GM18868 (cell line): ENCODE results near the gene NID1.
A peak's percentile ranks its signal among the peaks of the same experiment; 100 is the strongest.

ENCODE experiments used
- ATAC-seq: cut with Tn5 transposase; IDR thresholded peaks from one replicate; pipeline ENCODE4 v1.9.1; 2021; ENCODE audit warnings: mild to moderate bottlenecking, moderate library complexity; ENCODE audit not compliant: unreplicated experiment

Gene NID1

DNA sequence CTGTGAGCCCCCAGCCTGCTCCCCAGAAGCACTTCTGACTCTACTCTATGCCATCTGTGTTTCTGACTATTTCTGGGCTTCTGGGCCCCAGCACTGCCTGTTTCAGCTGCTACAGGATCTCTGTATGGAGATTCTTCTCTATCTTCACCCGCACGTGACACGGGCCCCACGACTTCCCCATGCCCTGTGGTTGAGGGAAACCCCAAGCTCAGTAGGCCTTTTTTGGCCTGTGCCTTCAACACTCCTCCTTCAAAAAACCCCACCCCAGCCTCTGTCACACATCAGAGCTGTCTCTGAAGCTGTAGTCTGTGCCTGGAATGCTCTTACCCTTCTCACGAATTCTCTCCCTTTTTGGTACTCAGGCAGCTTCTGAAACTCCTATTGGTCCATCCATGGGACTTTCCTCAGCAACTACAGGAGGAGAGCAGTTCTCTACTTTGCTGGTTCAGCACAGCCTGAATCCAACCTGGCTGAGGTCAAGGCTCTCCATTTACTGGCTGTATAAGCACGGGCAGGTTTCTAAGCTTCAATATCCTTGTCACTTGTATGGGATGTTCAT lies 2.0 kb upstream of the NID1 start:
- peak; percentile 88 for ATAC-seq

DNA sequence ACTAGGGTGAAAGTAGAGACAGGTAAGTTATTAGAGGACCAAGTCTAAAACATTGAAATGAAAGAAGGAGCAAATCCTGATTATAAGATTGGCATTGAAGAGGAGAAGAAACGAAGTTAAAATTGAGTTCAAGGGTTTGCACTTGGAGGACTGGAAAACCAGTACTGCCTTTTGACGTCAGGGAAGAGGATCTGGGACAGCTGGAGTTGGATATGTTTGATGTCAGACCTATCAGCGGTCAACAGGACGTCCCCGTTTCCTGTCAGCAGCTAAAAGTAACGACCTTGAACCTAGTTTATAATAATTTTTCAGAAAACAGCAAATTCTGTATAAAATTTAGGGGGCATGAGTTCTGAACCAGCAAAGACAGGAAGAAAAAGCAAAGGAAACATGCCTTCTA lies 1.2 kb upstream of the NID1 start:
- no peak for ATAC-seq

DNA sequence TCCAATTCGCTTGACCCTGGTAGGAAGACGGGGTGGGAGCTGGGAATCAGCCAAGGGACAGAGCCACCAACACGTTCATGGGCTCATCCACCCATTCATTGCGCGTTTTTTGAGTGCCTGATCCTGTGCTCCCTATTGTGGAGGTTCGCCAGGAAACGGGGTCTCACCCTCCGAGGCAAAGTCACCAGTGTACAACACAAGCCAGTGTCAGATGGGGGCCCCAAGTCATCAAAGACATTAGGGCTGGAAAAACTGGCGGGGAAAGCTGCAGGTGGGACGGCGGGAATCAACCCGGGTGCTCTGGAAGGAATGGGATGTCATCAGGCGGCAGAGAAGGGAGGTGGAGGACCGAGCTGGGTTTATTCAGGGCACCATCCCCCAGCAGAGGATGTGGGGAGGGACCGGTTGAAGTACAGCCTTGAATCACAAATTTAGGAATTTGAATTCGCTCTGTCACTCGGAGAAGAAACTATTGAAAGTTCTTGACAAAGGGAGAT lies 667 bp upstream of the NID1 start:
- no peak for ATAC-seq

DNA sequence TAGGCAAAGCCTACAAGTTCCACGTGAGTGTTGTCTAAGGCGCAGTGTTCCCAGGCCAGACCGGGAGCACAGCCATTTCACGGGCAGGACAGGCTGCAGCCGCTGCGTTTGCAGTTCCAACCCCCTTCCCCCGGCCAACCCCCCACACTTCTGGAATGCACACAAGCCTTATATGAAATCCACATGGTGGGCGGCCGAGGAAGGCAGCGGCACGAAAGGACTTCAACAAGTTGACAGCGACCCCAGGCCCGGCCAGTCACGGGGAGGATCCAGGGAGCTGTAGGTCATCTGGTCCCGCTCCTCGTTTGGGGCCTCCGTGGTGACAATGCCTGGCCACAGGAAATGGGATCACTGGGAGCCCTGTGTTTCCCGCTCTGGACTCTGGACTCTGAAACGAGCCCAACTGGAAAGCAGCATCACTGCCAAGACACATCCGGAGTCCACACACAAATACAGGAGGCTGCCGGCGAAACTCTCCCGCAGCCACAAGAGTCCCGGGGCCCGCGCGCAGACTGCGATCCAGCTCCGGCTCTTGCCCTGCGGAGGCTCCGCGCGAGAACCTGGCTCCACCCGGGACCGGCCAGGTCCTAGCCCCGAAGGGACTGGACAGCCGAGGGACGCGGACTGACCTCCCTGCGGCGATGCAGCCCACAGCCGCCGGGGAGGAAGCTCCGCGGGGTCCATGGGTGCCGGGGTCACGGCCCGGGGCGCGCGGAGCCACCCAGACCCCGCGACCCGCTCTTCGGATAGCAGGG lies 794 bp downstream of the NID1 start:
- ATAC-seq, result peak; percentile 5

DNA sequence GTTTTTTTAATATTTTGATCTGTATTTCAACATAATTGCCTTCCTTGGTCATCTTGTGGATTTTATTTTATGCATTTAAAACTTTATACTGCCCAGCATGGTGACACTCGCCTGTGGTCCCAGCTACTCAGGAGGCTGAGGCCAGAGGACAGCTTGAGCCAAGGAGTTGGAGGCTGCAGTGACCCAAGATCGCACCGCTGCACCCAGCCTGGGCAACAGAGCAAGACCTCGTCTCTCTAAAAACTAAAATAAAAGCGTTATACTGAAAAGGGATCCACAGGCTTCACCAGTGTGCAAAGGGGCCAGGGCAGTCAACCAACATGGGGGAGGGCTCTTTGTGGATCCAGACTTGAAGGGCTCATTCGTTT lies 1.4 kb downstream of the NID1 start:
- no peak for ATAC-seq

DNA sequence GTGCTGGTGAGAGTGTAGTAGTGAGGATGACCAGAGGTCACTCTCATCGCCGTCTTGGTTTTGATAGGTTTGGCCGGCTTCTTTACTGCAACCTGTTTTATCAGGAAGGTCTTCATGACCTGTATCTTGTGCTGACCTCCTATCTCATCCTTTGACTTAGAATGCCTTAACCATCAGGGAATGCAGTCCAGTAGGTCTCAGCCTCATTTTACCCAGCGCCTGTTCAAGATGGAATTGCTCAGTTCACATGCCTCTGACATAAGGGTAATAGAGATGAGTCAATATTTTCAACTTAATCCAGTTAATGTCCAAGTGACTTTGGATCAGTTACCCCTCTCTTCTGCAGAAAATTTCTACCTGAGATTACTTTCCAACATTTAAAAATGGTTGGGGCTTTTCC lies 4.6 kb downstream of the NID1 start:
- ATAC-seq, result no peak

DNA sequence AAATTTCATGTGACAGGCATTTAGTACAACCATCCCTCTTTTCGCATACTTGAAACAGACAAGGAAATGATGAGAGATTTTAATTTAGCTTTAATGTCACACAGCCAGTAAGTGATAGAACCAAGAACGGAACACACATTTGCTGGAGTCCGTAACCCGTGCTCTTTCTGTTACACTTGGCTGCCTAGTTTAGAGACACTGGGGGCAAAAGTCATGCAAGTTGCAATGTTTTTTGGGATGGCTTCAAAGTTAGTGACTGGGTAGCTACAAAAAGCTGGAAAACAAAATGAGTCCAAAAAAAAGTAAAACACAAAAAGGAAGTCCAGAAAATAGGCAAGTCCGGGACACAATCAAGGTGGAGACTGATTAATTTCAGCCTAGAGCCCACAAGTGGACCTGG lies 5.9 kb downstream of the NID1 start:
- no peak for ATAC-seq

DNA sequence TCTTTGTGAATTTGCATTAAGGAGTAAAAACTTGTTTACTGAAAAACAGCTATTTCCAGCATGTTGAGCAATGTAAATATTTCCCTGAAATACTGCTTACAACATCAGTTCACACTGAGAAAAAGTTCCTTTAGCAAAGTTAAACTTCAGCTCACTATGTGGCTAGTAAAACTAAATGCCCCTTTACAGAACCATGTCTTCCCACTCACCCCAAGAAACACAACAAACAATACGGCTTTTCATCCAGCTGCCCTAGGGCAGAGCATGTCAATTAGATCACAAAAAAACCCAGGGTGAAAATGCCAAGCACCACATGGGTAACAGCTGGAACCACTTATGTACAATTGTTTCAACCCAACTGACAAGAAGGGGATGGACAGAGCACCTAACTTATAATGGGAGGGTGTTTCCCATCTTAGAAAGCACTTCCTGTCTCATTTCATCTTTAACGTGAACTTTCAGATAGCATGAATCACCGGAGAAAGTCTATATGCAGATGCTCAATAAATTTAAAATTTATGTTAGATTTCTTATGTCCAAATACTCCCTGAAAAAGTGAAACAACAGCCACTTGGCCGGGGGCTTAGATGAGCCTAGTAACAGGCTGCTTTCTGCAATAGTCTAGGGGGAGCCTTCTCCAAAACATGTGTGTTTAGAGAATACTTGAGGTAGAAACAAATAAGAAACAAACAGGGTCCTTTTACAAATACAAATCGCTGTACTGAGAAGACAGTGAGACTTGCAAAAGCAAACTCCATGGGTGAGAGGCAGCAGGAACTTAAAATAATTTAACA lies 6.6 kb downstream of the NID1 start:
- ATAC-seq, result peak; percentile 95

DNA sequence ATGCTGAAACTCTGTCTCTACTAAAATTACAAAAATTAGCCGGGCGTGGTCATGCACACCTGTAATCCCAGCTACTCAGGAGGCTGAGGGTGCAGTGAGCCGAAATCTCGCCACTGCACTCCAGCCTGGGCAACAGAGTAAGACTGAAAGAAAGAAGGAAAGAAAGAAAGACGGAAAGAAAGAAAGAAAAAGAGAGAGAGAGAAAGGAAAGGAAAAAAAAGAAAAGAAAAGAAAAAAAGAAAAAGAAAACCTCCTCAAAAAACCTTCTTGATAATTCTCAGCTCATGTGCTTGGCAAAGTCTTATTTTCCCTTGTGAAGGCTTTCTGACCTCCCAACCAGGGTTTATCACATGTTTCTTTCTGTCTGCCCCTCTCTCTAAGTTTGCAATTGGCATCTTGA lies 7.3 kb downstream of the NID1 start:
- no peak for ATAC-seq

DNA sequence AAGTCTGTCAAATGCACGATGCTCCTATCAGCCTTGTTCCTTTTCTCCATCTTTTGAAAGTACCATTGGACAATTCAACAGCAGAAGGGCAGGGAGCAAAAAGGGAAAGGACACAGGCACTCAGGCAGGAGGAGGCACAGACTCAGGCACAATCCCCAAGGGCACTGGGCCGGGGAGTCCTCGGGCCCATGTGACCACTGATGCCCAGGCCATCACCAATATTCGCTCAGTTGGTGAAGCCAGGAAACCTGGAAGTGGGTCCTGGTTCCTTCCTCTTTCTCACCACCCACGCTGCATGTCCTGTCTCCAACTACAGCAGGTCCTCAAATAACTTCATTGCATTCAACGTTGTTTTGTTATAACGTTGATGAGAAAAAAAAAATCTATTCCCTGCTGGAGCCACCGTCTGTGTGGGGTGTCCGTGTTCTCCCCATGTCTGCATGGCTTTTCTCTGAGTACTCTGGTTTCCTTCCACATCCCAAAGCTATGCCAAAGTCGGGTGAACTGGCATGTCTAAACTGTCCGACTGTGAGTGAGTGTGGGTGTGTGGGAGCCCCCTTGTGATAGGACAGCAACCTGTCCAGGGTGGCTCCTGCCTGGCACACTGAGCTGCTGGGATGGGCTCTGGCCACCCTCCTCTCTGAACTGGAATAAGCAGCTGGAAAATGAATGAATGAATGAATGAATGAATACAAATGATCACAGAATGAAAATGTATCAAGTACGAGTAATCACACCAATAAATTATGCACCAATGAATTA lies 12.5 kb downstream of the NID1 start:
- ATAC-seq, result no peak

DNA sequence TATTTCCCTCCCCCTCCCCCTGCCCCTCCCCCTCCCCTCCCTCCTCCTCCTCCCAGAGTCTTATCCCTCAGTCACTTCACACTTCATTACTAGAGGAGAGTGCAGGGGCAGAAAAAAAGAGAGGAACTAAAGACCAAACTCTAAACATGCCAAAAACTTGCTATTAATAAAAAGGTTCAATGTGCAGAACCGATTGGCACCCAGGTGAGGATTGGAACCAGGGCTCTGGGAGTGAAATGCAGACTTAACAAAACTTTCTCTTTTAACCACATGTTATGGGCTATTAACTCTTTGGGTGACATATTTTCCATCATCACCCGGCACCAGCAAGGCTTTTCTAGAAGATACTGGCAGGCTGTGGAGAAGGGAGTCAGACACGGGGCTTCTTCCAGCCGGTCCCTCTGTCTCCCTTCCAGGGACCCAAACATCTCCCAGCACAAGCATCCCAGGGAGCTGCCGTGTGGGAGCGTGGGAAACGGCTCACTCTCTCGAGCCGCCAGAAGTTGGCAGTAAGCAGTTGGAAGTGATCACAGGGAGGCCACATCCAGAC lies 13.6 kb downstream of the NID1 start:
- ATAC-seq, result peak; percentile 63

DNA sequence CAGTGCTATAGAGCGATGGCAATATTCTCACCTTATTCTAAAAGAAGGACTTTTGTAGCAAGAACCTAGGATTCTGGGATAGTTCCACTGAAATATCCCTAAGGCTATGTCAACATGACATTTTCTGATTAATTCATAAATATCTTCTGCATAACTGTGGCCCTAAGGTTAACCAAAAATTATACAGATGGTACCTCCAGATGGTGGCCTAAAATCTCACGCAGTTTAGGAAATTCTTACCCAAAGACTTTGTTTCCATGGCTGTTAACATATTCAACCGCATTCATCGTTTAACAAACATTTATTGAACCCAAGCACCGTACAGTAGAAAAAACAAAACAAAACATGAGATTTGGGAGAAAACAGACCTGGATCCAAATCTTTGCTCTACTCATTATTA lies 19.1 kb downstream of the NID1 start:
- ATAC-seq, result no peak

DNA sequence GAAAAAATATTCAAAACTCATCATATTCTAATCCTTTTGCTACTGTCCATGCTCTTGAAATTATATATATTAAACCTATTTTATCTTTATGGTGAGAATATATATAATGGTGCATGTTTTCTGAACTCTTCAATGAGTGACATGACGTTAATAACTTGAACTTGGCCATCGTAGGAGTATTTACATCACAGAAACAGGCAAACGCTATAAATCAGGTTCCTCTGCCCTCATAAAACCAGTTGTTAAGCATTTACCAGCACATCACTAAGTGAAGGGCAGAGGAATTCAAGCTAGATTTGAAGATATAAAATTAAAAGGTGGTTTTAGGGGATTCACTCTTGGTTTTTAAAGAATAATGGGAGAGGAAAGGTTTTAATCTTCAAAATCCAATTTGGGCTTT lies 20.5 kb downstream of the NID1 start:
- ATAC-seq, result no peak

DNA sequence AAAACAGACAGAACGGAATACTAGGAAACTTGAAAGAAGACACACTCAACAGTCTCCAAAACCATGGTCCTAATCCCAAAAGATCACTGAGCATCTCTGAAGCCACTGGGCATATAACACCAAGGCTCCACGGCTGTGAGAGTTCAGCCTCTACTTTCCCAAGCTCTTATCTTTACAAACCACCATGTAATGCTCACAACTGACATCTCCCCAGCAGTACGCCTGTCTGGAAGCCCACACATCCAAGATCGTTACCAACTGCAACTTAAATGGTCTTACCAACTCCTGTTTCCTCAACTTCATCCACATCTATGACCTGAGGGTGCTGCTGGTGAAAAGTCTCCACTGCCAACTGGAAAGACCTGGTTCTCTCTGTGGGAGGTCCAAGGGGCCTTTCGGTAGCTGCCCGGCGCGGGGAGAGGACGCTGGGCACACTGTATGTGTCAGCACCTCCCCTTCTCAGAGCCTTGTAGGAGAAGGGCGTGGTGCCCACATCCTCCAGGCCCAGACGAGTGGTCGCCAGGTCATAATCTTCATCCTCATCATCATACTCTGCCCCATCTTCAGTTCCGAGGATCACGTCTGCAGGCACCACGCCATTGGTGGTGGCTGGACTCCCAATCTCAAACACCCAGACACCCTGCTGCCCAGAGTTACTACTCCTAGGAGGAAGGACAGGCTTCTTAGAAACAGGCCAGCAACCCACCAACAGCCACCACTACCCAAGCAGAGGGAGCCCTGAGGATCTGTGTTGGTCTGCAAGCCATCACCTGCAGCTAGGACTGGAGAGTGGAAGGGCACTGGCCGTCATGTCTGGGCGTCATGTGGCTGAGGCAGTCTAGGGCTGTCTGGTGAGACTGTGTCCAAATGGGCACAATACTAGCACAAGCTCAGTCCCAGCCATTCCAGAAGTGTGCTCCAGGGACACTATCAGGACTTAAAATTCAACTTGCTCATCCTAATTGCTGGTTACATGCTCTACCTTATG lies 23.0 kb downstream of the NID1 start:
- ATAC-seq, result no peak

DNA sequence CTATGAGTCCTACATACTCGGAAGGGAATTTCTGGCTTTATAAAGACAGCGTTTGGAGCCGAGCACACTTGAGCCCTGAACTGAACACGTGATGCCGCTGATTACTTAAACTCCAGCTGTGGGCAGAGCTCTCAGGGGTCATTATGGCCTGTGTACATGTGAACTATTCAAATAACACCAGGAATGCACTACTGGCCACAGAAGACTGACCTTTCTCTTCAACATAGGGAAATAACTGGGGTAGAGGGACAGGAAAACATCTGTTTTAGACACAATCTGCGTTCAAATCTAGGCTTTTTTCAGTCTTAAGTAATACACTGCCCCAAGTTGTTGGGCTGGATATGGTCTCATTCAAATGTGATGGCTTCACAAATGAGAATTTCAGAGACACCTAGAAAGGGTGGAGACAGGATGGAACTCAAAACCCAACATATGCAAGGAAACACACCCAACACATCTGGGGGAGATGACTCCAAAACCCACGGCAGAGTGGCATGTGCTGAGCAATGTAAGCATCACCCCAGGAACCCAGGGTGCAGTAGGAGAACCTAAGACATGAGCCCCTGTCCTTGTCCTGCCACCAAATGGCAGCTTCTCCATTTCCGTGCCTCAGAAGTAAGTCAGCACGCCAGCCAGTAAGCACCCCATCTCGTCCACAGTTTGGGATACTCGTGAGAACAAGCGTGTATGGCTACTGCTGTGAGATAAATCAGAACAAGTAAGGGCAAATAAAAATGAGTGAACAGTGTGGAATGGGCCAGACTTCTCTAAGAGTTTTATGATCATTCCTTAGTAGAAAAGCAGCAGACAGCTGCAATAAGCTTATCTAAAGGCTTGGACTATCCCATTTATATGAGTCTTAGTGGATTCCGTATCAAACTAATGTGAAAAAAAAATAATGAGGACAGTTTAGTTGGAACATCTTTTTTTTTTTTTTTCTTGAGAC lies 24.9 kb downstream of the NID1 start:
- ATAC-seq, result no peak

DNA sequence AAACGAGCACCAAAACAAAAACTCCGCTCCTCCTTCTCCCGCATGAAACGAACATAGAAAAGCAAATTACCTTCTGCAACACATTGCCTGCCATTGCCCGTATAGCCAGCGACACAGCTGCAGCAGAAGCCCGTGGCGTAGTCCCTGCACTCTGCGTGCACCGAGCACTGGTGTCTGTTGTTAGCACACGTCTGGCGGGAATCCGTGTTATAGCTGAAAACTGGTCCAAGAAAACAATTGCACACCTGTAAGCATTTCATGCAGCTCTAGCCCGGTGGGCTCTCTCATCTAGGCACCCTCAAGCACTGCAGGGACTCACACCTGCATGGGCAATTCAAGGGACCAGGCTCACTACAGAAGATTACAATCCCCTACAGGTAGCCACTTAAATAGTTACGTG lies 26.9 kb downstream of the NID1 start:
- ATAC-seq, result no peak

DNA sequence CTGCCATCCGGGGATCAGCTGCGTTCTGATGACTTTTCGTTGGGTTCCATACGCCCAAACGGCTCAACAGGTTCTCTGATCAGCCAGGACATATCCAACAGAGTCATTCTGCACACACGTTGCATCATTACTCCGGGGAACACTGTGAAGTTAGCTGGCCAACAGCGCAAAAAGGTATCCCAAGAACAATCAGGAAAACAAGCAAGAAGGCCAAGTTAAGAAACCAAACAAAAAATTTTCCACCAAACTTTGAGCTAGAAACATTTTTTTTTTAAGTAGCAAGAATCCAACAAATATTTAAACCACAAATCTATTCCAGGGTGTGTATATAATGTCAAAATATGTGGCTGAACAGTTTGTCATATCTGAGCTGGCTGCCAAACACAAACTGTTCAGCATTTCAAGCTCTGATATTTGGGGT lies 29.2 kb downstream of the NID1 start:
- no peak for ATAC-seq

DNA sequence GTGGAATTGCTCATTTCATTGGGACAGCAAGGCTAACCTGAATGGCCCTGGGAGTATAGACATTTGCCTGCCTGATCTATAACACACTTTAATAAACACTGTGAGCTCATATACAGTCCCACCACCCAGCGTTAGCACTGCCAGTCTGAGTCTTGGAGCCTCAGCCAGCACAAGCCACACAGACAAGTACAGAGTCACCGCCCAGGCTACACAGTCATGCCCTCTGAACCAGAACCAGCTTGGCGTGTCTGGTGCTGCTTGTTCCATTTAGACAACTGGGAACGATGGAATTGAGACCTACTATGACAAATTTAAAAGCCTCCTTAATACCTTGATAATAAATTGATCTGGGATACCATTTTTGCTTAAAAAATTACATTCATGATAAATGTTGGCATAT lies 31.6 kb downstream of the NID1 start:
- no peak for ATAC-seq

DNA sequence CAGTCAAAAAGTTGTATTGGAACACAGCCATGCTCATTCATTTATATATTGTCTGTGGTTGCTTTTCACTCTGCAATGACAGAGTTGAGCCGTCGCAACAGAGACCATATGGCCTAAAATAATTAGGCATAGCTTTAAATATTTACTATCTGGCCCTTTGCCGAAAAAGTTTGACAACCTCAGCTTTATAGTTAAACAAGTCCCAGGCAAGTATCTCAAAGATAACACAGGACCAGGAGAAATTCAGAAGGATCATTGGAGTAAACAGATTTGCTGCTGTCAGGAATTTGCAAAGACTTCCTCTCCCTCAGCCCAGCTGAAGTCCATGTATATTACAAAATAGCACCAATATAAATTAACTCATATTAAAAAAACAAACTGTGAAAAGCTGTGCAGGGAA lies 34.4 kb downstream of the NID1 start:
- no peak for ATAC-seq
